GM19328 (cell line): ENCODE data around the gene MAEA.

ENCODE experiments used
- ATAC-seq: cut with Tn5 transposase; IDR thresholded peaks from one replicate; pipeline ENCODE4 v1.9.1; 2021; ENCODE audit warnings: mild to moderate bottlenecking, moderate library complexity; ENCODE audit not compliant: unreplicated experiment

The MAEA gene

GRCh38 chr4:1289207-1290164 is at the start of gene MAEA:
Gene MAEA (plus strand): TSS chr4:1289891. CDS start chr4:1289914, 23 bp downstream.
- ATAC-seq, result peak; percentile 97

- ATAC-seq, result no peak
These were observed 49.8 kb upstream of the MAEA start for GRCh38 chr4:1239950-1240307.

GRCh38 chr4:1240721-1241465 is 48.8 kb upstream of the MAEA start:
- ATAC-seq, result no peak

GRCh38 chr4:1241466-1241935 is 48.2 kb upstream of the MAEA start:
- no peak for ATAC-seq

- no peak for ATAC-seq
These were observed 47.7 kb upstream of the MAEA start for GRCh38 chr4:1241936-1242505.

- no peak for ATAC-seq
These were observed 46.9 kb upstream of the MAEA start for GRCh38 chr4:1242506-1243450.

- ATAC-seq, result no peak
These were observed 46.1 kb upstream of the MAEA start for GRCh38 chr4:1243451-1244080.

GRCh38 chr4:1244081-1244977 is 45.4 kb upstream of the MAEA start:
- ATAC-seq, result no peak

GRCh38 chr4:1244978-1245471 is 44.7 kb upstream of the MAEA start:
- ATAC-seq, result no peak

GRCh38 chr4:1245481-1246051 is 44.1 kb upstream of the MAEA start:
- no peak for ATAC-seq

GRCh38 chr4:1246111-1246881 is 43.4 kb upstream of the MAEA start:
- ATAC-seq, result no peak

GRCh38 chr4:1246901-1247863 is 42.5 kb upstream of the MAEA start:
- ATAC-seq, result no peak

- no peak for ATAC-seq
These were observed 41.8 kb upstream of the MAEA start for GRCh38 chr4:1247864-1248244.

- ATAC-seq, result peak; percentile 42
These were observed 41.2 kb upstream of the MAEA start, which contains the start of gene CTBP1 for GRCh38 chr4:1248245-1249147. Gene CTBP1 (minus strand): TSS chr4:1249130. CDS start chr4:1241331, 7,799 bp downstream.

GRCh38 chr4:1249148-1249730 is 40.5 kb upstream of the MAEA start:
- peak; percentile 70 for ATAC-seq
